Panc1 (cell line): ENCODE data around the gene HCN2. TPM values are rescaled to one million over a fixed set of nuclear protein-coding genes. Genes with fewer than 3 reads are reported as not detected.

Experiments
- ATAC-seq: fragments of 200-7000 bp; cut with Tn5 transposase; 2 replicates; pipeline ENCODE4 v1.9.1; 2020; ENCODE audit warnings: mild to moderate bottlenecking, moderate library complexity
- BruUV-seq: library from RNA; stranded (reverse); fragments of 400-500 nt; replicated peaks from 2 replicates; lab custom pipeline; 2021; lab: Mats Ljungman, UMichigan
- CTCF ChIA-PET: fragments of 300-600 bp; sonication (Branson Sonifier 250); formaldehyde crosslinking; loops from one replicate; lab custom pipeline; 2022; ENCODE audit warnings: antibody characterized with exemption; lab: Charles Lee
- POLR2A ChIA-PET: fragments of 300-600 bp; sonication (Branson Sonifier 250); formaldehyde crosslinking; loops from one replicate; lab custom pipeline; 2022; ENCODE audit warnings: antibody characterized with exemption; lab: Charles Lee
- DNase-seq: peaks from one replicate; pipeline ENCODE4 v3.0.0-alpha.2; 2010; ENCODE audit warnings: low read depth, low spot score
- H3K27ac ChIP-seq: 2 replicates; pipeline ENCODE4 v1.5.1; 2011; ENCODE audit warnings: mild to moderate bottlenecking, low read length, inconsistent platforms
- H3K27me3 ChIP-seq: fragments of 200-500 bp; sonication (Bioruptor generic); 2 replicates; pipeline ENCODE4 v1.6.0; 2014; ENCODE audit warnings: low read length, inconsistent platforms; ENCODE audit not compliant: control insufficient read depth, insufficient read depth
- H3K36me3 ChIP-seq: fragments of 200-500 bp; sonication (Bioruptor generic); 2 replicates; pipeline ENCODE4 v1.5.1; 2014; ENCODE audit warnings: inconsistent platforms, mild to moderate bottlenecking, low read length, moderate library complexity; ENCODE audit not compliant: control insufficient read depth, insufficient read depth
- H3K4me1 ChIP-seq: 2 replicates; pipeline ENCODE4 v1.5.1; 2011; ENCODE audit warnings: inconsistent platforms, mild to moderate bottlenecking, low read length, moderate library complexity; ENCODE audit not compliant: control insufficient read depth, insufficient read depth
- H3K4me3 ChIP-seq, 2 experiments: 2 replicates each; pipeline ENCODE4 v1.5.1; 2011 to 2012; ENCODE audit warnings: low read depth in 2 of 2, low read length in 2 of 2, mild to moderate bottlenecking in 2 of 2, inconsistent platforms in 1 of 2, moderate library complexity in 1 of 2
- H3K9me3 ChIP-seq: fragments of 200-500 bp; sonication (Bioruptor generic); 2 replicates; pipeline ENCODE4 v1.5.1; 2014; ENCODE audit warnings: low read depth, mild to moderate bottlenecking, inconsistent platforms, low read length, moderate library complexity; ENCODE audit not compliant: control insufficient read depth, insufficient read depth
- CTCF ChIP-seq: fragments of 450-650 bp; IDR thresholded peaks from 2 replicates; pipeline ENCODE4 v1.5.1; 2017; ENCODE audit warnings: mild to moderate bottlenecking
- POLR2AphosphoS5 ChIP-seq: IDR thresholded peaks from 2 replicates; pipeline ENCODE4 v1.6.1; 2012; ENCODE audit warnings: mild to moderate bottlenecking, low read depth, low read length, moderate library complexity
- REST ChIP-seq, 2 experiments: IDR thresholded peaks; 2 replicates each; pipeline ENCODE4 v1.6.1; 2011 to 2012; ENCODE audit warnings: low read depth in 2 of 2, control low read depth in 1 of 2, low read length in 1 of 2, mild to moderate bottlenecking in 1 of 2, moderate library complexity in 1 of 2; ENCODE audit not compliant: insufficient read depth in 1 of 2
- SIN3A ChIP-seq: IDR thresholded peaks from 2 replicates; pipeline ENCODE4 v1.6.1; 2012; ENCODE audit warnings: low read depth, mild to moderate bottlenecking, low read length, moderate library complexity, borderline replicate concordance; ENCODE audit not compliant: insufficient read depth
- TCF7L2 ChIP-seq: IDR thresholded peaks from 2 replicates; pipeline ENCODE4 v1.6.1; 2011; ENCODE audit warnings: mild to moderate bottlenecking, low read depth, low read length, inconsistent platforms
- in situ Hi-C: cut with HindIII; loops from 2 replicates; pipeline ENCODE4 v1.10.0; 2016; ENCODE audit warnings: low sequenced_read_pairs, low pct_unique_long_range_greater_than_20kb
- intact Hi-C: fragments of 100-400 bp; cut with micrococcal nuclease; formaldehyde crosslinking; loops from one replicate; pipeline ENCODE4 v1.10.0; 2022; ENCODE audit not compliant: unreplicated experiment
- total RNA-seq: library from RNA; stranded (reverse); gene quantifications from one replicate; pipeline ENCODE4 v1.2.1, GENCODE V29; 2021; ENCODE audit not compliant: unreplicated experiment

HCN2 gene
- total RNA-seq, 1 experiment from 2014 or later = 15.1 TPM

GRCh38 chr19:574658-575526 is 14.8 kb upstream of the HCN2 start:
- BruUV-seq = no TSS peak
- intact Hi-C loops = no loop called here

GRCh38 chr19:575527-576506 is 13.9 kb upstream of the HCN2 start:
- DNase-seq = no peak

More at GRCh38 chr19:574658-575526, 14.8 kb upstream of the HCN2 start:
- DNase-seq (no peak), ATAC-seq (peak; percentile 20; the same call in 1 of the 2 replicates)
- Histone ChIP-seq H3K36me3 (peaks cover 8% of the 10 kb centered on the region; the same call in 1 of the 2 replicates), H3K4me3 (peak overlapping the region; percentile 87 to 94), H3K27ac (peak overlapping the region; percentile 74), H3K4me1 (peaks cover 15% of the 10 kb centered on the region), H3K9me3 (no peaks in the 10 kb centered on the region), H3K27me3 (no peaks in the 10 kb centered on the region)
- POLR2A ChIA-PET = interaction anchor here (0.5 to 1.0 kb wide), 2 partner anchors 13 to 23 kb away, joined by 3 to 6 read pairs; no protein-coding TSS in a partner anchor
- in situ Hi-C loops = no loop called here
- no peak for TF ChIP-seq CTCF
- CTCF ChIA-PET = interaction anchor here (0.7 to 1.1 kb wide), 2 partner anchors 9 to 26 kb away, joined by 3 to 4 read pairs; no protein-coding TSS in a partner anchor

More at GRCh38 chr19:575527-576506, 13.9 kb upstream of the HCN2 start:
- Histone ChIP-seq H3K27ac (peak overlapping the region; percentile 23; the same call in 1 of the 2 replicates), H3K27me3 (no peaks in the 10 kb centered on the region), H3K36me3 (peaks cover 8% of the 10 kb centered on the region; the same call in 1 of the 2 replicates), H3K4me1 (peaks cover 10% of the 10 kb centered on the region), H3K4me3 (peak overlapping the region; percentile 87 to 94), H3K9me3 (no peaks in the 10 kb centered on the region)
- CTCF ChIA-PET = interaction anchor here (0.7 kb wide), 2 partner anchors 8 to 25 kb away, joined by 4 read pairs; no protein-coding TSS in a partner anchor
- TF ChIP-seq SIN3A = no peak
- no peak for TF ChIP-seq CTCF
- no peak for TF ChIP-seq REST (IDR thresholded peaks at IDR 0.05; ENCODE audit: insufficient read depth in 1 of 2, low read depth in 2 of 2, low read length in 1 of 2)
- no peak for TF ChIP-seq POLR2AphosphoS5
- no peak for TF ChIP-seq TCF7L2
- in situ Hi-C loops (no loop called here), intact Hi-C loops (no loop called here)
- no TSS peak for BruUV-seq
- ATAC-seq = no peak
- POLR2A ChIA-PET = interaction anchor here (0.5 kb wide), 1 partner anchor 14 kb away, joined by 3 read pairs; no protein-coding TSS in a partner anchor
